ENCODE results near the gene TUSC7.

The TUSC7 gene

GRCh38 chr3:116709479-116709878, at the start of gene TUSC7:
Gene TUSC7, plus strand, starts transcription at chr3:116709779.
- DNase-seq, result no peak

- DNase-seq, result no peak
These were observed 48.4 kb upstream of the TUSC7 start for GRCh38 chr3:116661196-116661595.

- DNase-seq, result no peak
These were observed 46.1 kb upstream of the TUSC7 start for GRCh38 chr3:116663161-116664110.

- DNase-seq, result no peak
These were observed 42.3 kb upstream of the TUSC7 start for GRCh38 chr3:116667324-116667723.

- no peak for DNase-seq
These were observed 41.8 kb upstream of the TUSC7 start for GRCh38 chr3:116667791-116668190.

GRCh38 chr3:116669576-116669975, 40.0 kb upstream of the TUSC7 start:
- no peak for DNase-seq

- DNase-seq, result no peak
These were observed 38.4 kb upstream of the TUSC7 start for GRCh38 chr3:116671151-116671550.

- no peak for DNase-seq
These were observed 30.7 kb upstream of the TUSC7 start for GRCh38 chr3:116678853-116679252.

GRCh38 chr3:116691041-116691440, 18.5 kb upstream of the TUSC7 start:
- DNase-seq, result no peak

GRCh38 chr3:116701070-116701469, 8.5 kb upstream of the TUSC7 start:
- DNase-seq, result no peak

- no peak for DNase-seq
These were observed 7.2 kb upstream of the TUSC7 start for GRCh38 chr3:116702334-116702733.

GRCh38 chr3:116707531-116707930, 2.0 kb upstream of the TUSC7 start:
- DNase-seq, result no peak

- DNase-seq, result no peak
These were observed 6.9 kb downstream of the TUSC7 start for GRCh38 chr3:116716490-116716889.

- DNase-seq, result no peak
These were observed 8.0 kb downstream of the TUSC7 start for GRCh38 chr3:116717566-116717965.

GRCh38 chr3:116728454-116728853, 18.9 kb downstream of the TUSC7 start:
- DNase-seq, result no peak

- no peak for DNase-seq
These were observed 24.7 kb downstream of the TUSC7 start for GRCh38 chr3:116734243-116734642.

- DNase-seq, result no peak
These were observed 30.1 kb downstream of the TUSC7 start for GRCh38 chr3:116739678-116740077.

- DNase-seq, result no peak
These were observed 30.7 kb downstream of the TUSC7 start for GRCh38 chr3:116740293-116740692.

GRCh38 chr3:116741467-116741866, 31.9 kb downstream of the TUSC7 start:
- no peak for DNase-seq

GRCh38 chr3:116743062-116743461, 33.5 kb downstream of the TUSC7 start:
- no peak for DNase-seq

- no peak for DNase-seq
These were observed 39.8 kb downstream of the TUSC7 start for GRCh38 chr3:116749388-116749787.

- DNase-seq, result no peak
These were observed 47.7 kb downstream of the TUSC7 start for GRCh38 chr3:116757315-116757714.

GRCh38 chr3:116759316-116759715, 49.7 kb downstream of the TUSC7 start:
- no peak for DNase-seq
